Measurements from ENCODE around the gene MOB3A.

MOB3A gene

GRCh38 chr19:2062389-2062729 lies 33.8 kb downstream of the MOB3A start:
- DNase-seq (ENCODE audit: low read depth): no peak
- H3K4me3 ChIP-seq (ENCODE audit: low read depth, low read length): no peak overlapping the region
- TF ChIP-seq MYC (IDR thresholded peaks at IDR 0.05; ENCODE audit: low read depth, low read length) (no peak), CTCF (IDR thresholded peaks at IDR 0.05; ENCODE audit: low read depth, low read length) (no peak), POLR2A (IDR thresholded peaks at IDR 0.05; ENCODE audit: extremely low read depth, insufficient read length) (no peak), MAX (IDR thresholded peaks at IDR 0.05; ENCODE audit: low read depth, low read length) (no peak)

GRCh38 chr19:2061495-2062388 lies 34.4 kb downstream of the MOB3A start:
- TF ChIP-seq MYC (IDR thresholded peaks at IDR 0.05; ENCODE audit: low read depth, low read length) (peak; percentile 52; the same call in 1 of the 2 replicates), MAX (IDR thresholded peaks at IDR 0.05; ENCODE audit: low read depth, low read length) (peak; percentile 30; the same call in 1 of the 2 replicates), CTCF (IDR thresholded peaks at IDR 0.05; ENCODE audit: low read depth, low read length) (no peak), POLR2A (IDR thresholded peaks at IDR 0.05; ENCODE audit: extremely low read depth, insufficient read length) (peak; percentile 47)
- peak overlapping the region; percentile 60 for H3K4me3 ChIP-seq (ENCODE audit: low read depth, low read length)
- peak; percentile 95 for DNase-seq (ENCODE audit: low read depth)

GRCh38 chr19:2060884-2061494 lies 35.1 kb downstream of the MOB3A start:
- TF ChIP-seq MYC (IDR thresholded peaks at IDR 0.05; ENCODE audit: low read depth, low read length): no peak
- TF ChIP-seq POLR2A (IDR thresholded peaks at IDR 0.05; ENCODE audit: extremely low read depth, insufficient read length): peak; percentile 40
- DNase-seq (ENCODE audit: low read depth): peak; percentile 67
- peak overlapping the region; percentile 56 for H3K4me3 ChIP-seq (ENCODE audit: low read depth, low read length)

- no peak for TF ChIP-seq MAX (IDR thresholded peaks at IDR 0.05; ENCODE audit: low read depth, low read length)
- TF ChIP-seq CTCF (IDR thresholded peaks at IDR 0.05; ENCODE audit: low read depth, low read length): no peak
- no peak for TF ChIP-seq POLR2A (IDR thresholded peaks at IDR 0.05; ENCODE audit: extremely low read depth, insufficient read length)
- TF ChIP-seq MYC (IDR thresholded peaks at IDR 0.05; ENCODE audit: low read depth, low read length): 0 out of 2 replicates have a peak, but pooled peaks have one; percentile 13
- DNase-seq (ENCODE audit: low read depth): peak; percentile 25
- H3K4me3 ChIP-seq (ENCODE audit: low read depth, low read length): no peak overlapping the region
Observed at GRCh38 chr19:2059422-2060201, 36.5 kb downstream of the MOB3A start.

GRCh38 chr19:2058570-2059421 lies 37.3 kb downstream of the MOB3A start:
- no peak overlapping the region for H3K4me3 ChIP-seq (ENCODE audit: low read depth, low read length)
- TF ChIP-seq MYC (IDR thresholded peaks at IDR 0.05; ENCODE audit: low read depth, low read length): no peak
- no peak for TF ChIP-seq MAX (IDR thresholded peaks at IDR 0.05; ENCODE audit: low read depth, low read length)
- no peak for DNase-seq (ENCODE audit: low read depth)

Data from NB4 (cell line).